SU-DHL-6 (cell line): Measurements from ENCODE around the gene ARID3B.

Source experiments
- H2AFZ ChIP-seq: fragments of 200-600 bp; sonication (generic); 2 replicates; pipeline ENCODE4 v1.6.1; 2014; ENCODE audit warnings: low read depth, mild to moderate bottlenecking, moderate library complexity, mixed read lengths, antibody characterized with exemption, low read length; ENCODE audit not compliant: severe bottlenecking
- H3F3A ChIP-seq: fragments of 200-600 bp; shearing (Covaris generic); 2 replicates; pipeline ENCODE4 v1.6.0; 2016; ENCODE audit warnings: antibody characterized with exemption, mild to moderate bottlenecking; ENCODE audit not compliant: insufficient read depth
- H3K27ac ChIP-seq: fragments of 200-600 bp; sonication (generic); 2 replicates; pipeline ENCODE4 v1.5.1; 2016; ENCODE audit warnings: low read depth, mild to moderate bottlenecking, low read length, moderate library complexity, mixed read lengths
- H3K27me3 ChIP-seq: fragments of 200-600 bp; sonication (generic), shearing (Covaris generic); 2 replicates; pipeline ENCODE4 v1.6.0; 2014; ENCODE audit warnings: mild to moderate bottlenecking, low read length
- H3K36me3 ChIP-seq: fragments of 200-600 bp; sonication (generic); 2 replicates; pipeline ENCODE4 v1.6.1; 2014; ENCODE audit warnings: mild to moderate bottlenecking, low read length, mixed read lengths
- H3K4me2 ChIP-seq: fragments of 300-600, 200-600 bp; shearing (Covaris generic), sonication (generic); 2 replicates; pipeline ENCODE4 v1.6.0; 2014; ENCODE audit warnings: low read length, low read depth, mild to moderate bottlenecking; ENCODE audit not compliant: poor library complexity, severe bottlenecking
- H3K4me3 ChIP-seq: fragments of 200-600 bp; sonication (generic); 2 replicates; pipeline ENCODE4 v1.5.1; 2014; ENCODE audit warnings: antibody characterized with exemption, low read length, mild to moderate bottlenecking, mixed read lengths; ENCODE audit not compliant: insufficient read depth, poor library complexity, severe bottlenecking
- H3K79me2 ChIP-seq: fragments of 200-600 bp; sonication (generic); 2 replicates; pipeline ENCODE4 v1.6.1; 2014; ENCODE audit warnings: mild to moderate bottlenecking, low read length, moderate library complexity; ENCODE audit not compliant: insufficient read depth
- H3K9ac ChIP-seq: fragments of 200-600 bp; sonication (generic); 2 replicates; pipeline ENCODE4 v1.7.0; 2014; ENCODE audit warnings: mild to moderate bottlenecking, low read length
- H3K9me2 ChIP-seq: fragments of 200-600 bp; sonication (generic); replicated peaks from 2 replicates; pipeline ENCODE4 v1.6.1; 2014; ENCODE audit warnings: low read length; ENCODE audit not compliant: insufficient read depth
- H3K9me3 ChIP-seq: fragments of 200-600 bp; sonication (generic); 2 replicates; pipeline ENCODE4 v1.6.1; 2014; ENCODE audit warnings: low read length, mixed read lengths; ENCODE audit not compliant: insufficient read depth
- H4K20me1 ChIP-seq: fragments of 200-600 bp; sonication (generic); 2 replicates; pipeline ENCODE4 v1.6.1; 2014; ENCODE audit warnings: low read depth, mild to moderate bottlenecking, antibody characterized with exemption, low read length, moderate library complexity, mixed read lengths
- CTCF ChIP-seq: fragments of 200-600 bp; sonication (generic); IDR thresholded peaks from one replicate; pipeline ENCODE4 v1.5.1; 2017; ENCODE audit warnings: antibody characterized with exemption, mild to moderate bottlenecking, low read length, moderate library complexity; ENCODE audit not compliant: insufficient read depth, poor library complexity, severe bottlenecking
- EZH2phosphoT487 ChIP-seq: fragments of 200-600 bp; sonication (generic), shearing (Covaris generic); conservative IDR thresholded peaks from 2 replicates; pipeline ENCODE4 v1.6.1; 2018; ENCODE audit warnings: mild to moderate bottlenecking, antibody characterized with exemption, low read length, moderate library complexity, mixed read lengths

ARID3B gene

GRCh38 chr15:74631408-74631807 is 90.4 kb downstream of the ARID3B start:
- TF ChIP-seq EZH2phosphoT487, result no peak
- no peak for TF ChIP-seq CTCF
- no peaks in the 10 kb centered on the region for H3K27me3 ChIP-seq
- H3K27ac ChIP-seq, result no peak overlapping the region
- no peaks in the 10 kb centered on the region for H3K9me3 ChIP-seq
- H3K79me2 ChIP-seq, result no peaks in the 10 kb centered on the region
- H3K9me2 ChIP-seq, result no peaks in the 10 kb centered on the region
- no peaks in the 10 kb centered on the region for H3F3A ChIP-seq
- no peaks in the 10 kb centered on the region for H3K36me3 ChIP-seq
- no peak overlapping the region for H3K4me2 ChIP-seq
- H4K20me1 ChIP-seq, result no peaks in the 10 kb centered on the region
- H3K4me3 ChIP-seq, result no peak overlapping the region
- H2AFZ ChIP-seq, result no peak overlapping the region
- no peak overlapping the region for H3K9ac ChIP-seq

- no peak overlapping the region for H3K4me2 ChIP-seq
- no peaks in the 10 kb centered on the region for H3K79me2 ChIP-seq
- no peak overlapping the region for H3K4me3 ChIP-seq
- H3K36me3 ChIP-seq, result no peaks in the 10 kb centered on the region
- H3K9me3 ChIP-seq, result no peaks in the 10 kb centered on the region
- TF ChIP-seq CTCF, result peak; percentile 89
- TF ChIP-seq EZH2phosphoT487, result no peak
- H2AFZ ChIP-seq, result no peak overlapping the region
- H3F3A ChIP-seq, result no peaks in the 10 kb centered on the region
- no peak overlapping the region for H3K27ac ChIP-seq
- H3K27me3 ChIP-seq, result no peaks in the 10 kb centered on the region
- H3K9ac ChIP-seq, result no peak overlapping the region
- no peaks in the 10 kb centered on the region for H3K9me2 ChIP-seq
- H4K20me1 ChIP-seq, result no peaks in the 10 kb centered on the region
Measured at GRCh38 chr15:74631935-74632560, 91.0 kb downstream of the ARID3B start.

GRCh38 chr15:74632601-74633000 is 91.6 kb downstream of the ARID3B start:
- Histone ChIP-seq H3K9ac (no peak overlapping the region), H3F3A (no peaks in the 10 kb centered on the region), H3K4me2 (no peak overlapping the region), H3K4me3 (no peak overlapping the region), H3K79me2 (no peaks in the 10 kb centered on the region), H4K20me1 (no peaks in the 10 kb centered on the region), H3K27ac (no peak overlapping the region), H3K27me3 (no peaks in the 10 kb centered on the region), H3K9me3 (no peaks in the 10 kb centered on the region), H3K9me2 (no peaks in the 10 kb centered on the region), H3K36me3 (no peaks in the 10 kb centered on the region), H2AFZ (no peak overlapping the region)
- no peak for TF ChIP-seq EZH2phosphoT487
- TF ChIP-seq CTCF, result no peak
